CD4-positive, alpha-beta T cell (primary cell): ENCODE measurements around the gene RBM33. TPM values are rescaled to one million over a fixed set of nuclear protein-coding genes. Genes with fewer than 3 reads are reported as not detected.

ENCODE experiments used
- ATAC-seq: fragments of 200-7000 bp; cut with Tn5 transposase; one replicate; pipeline ENCODE4 v1.10.0; 2022; ENCODE audit warnings: mild to moderate bottlenecking; ENCODE audit not compliant: poor library complexity
- CTCF ChIA-PET: fragments of 350-600 bp; sonication (Branson Sonifier 250); formaldehyde crosslinking; loops from one replicate; lab custom pipeline; 2021; ENCODE audit warnings: antibody characterized with exemption, inconsistent platforms; lab: Charles Lee
- POLR2A ChIA-PET: fragments of 350-600 bp; sonication (Branson Sonifier 250); formaldehyde crosslinking; loops from one replicate; lab custom pipeline; 2021; ENCODE audit warnings: antibody characterized with exemption, inconsistent platforms; lab: Charles Lee
- DNase-seq, 14 experiments: peaks; one replicate each; pipeline ENCODE4 v3.0.0-alpha.2; 2013 to 2020; ENCODE audit warnings: mixed read lengths in 2 of 14
- H3K27ac ChIP-seq, 2 donors: one replicate each; pipeline versions ENCODE4 v1.5.1 to v1.7.0; 2013; ENCODE audit warnings: low read length in 2 of 2, low read depth in 1 of 2, mild to moderate bottlenecking in 1 of 2
- H3K27me3 ChIP-seq, 2 experiments: 1 replicate in 1 of 2; 2 replicates in 1 of 2; pipeline versions ENCODE4 v1.6.1 to v1.7.0; 2013; ENCODE audit warnings: low read length in 2 of 2, control low read depth in 1 of 2, mild to moderate bottlenecking in 1 of 2, moderate library complexity in 1 of 2; ENCODE audit not compliant: insufficient read depth in 2 of 2, control insufficient read depth in 1 of 2
- H3K36me3 ChIP-seq: one replicate; pipeline ENCODE4 v1.6.1; 2013; ENCODE audit warnings: low read length, control low read depth; ENCODE audit not compliant: insufficient read depth
- H3K4me1 ChIP-seq: one replicate; pipeline ENCODE4 v1.6.1; 2013; ENCODE audit warnings: low read length, control low read depth; ENCODE audit not compliant: insufficient read depth
- H3K4me3 ChIP-seq: one replicate; pipeline ENCODE4 v1.5.1; 2013; ENCODE audit warnings: mild to moderate bottlenecking, low read length, moderate library complexity
- H3K9me3 ChIP-seq, 2 experiments: 1 replicate in 1 of 2; 2 replicates in 1 of 2; pipeline versions ENCODE4 v1.6.1 to v1.7.0; 2013; ENCODE audit warnings: low read length in 2 of 2, mild to moderate bottlenecking in 2 of 2, control low read depth in 1 of 2, moderate library complexity in 1 of 2; ENCODE audit not compliant: control insufficient read depth in 1 of 2, insufficient read depth in 1 of 2
- H3K27ac Mint-ChIP-seq: one replicate; pipeline ENCODE4 v1.8.0; 2020; ENCODE audit warnings: mixed read lengths
- H3K27me3 Mint-ChIP-seq: one replicate; pipeline ENCODE4 v1.8.0; 2021; ENCODE audit warnings: mixed read lengths
- H3K36me3 Mint-ChIP-seq: one replicate; pipeline ENCODE4 v1.8.0; 2021; ENCODE audit warnings: low read depth, mixed read lengths
- H3K4me1 Mint-ChIP-seq: one replicate; pipeline ENCODE4 v1.8.0; 2021; ENCODE audit warnings: low read depth, mixed read lengths
- H3K4me3 Mint-ChIP-seq: one replicate; pipeline ENCODE4 v1.8.0; 2020; ENCODE audit warnings: mild to moderate bottlenecking, mixed read lengths
- H3K9me3 Mint-ChIP-seq: one replicate; pipeline ENCODE4 v1.8.0; 2020; ENCODE audit warnings: mixed read lengths
- CTCF ChIP-seq: fragments of 200-600 bp; IDR thresholded peaks from one replicate; pipeline ENCODE4 v1.8.0; 2022; ENCODE audit warnings: antibody characterized with exemption, mild to moderate bottlenecking
- intact Hi-C, 2 experiments: fragments of 100-400 bp; cut with DNase I in 1 of 2; cut with micrococcal nuclease in 1 of 2; formaldehyde crosslinking; loops; one replicate each; pipeline versions ENCODE4 v1.15.1 to v1.9.0; 2023 to 2025; cut with DNase I, micrococcal nuclease
- total RNA-seq, 174 experiments: library from RNA in 2 of 174; stranded (reverse) in 2 of 174; gene quantifications; one replicate each; pipeline ENCODE4 v1.2.3 and lab custom pipeline; 2021 to 2026

RBM33 gene
- total RNA-seq, 2 experiments from 2014 or later: 178 to 184 TPM

- Histone ChIP-seq H3K27me3 (no peaks in the 10 kb centered on the region), H3K36me3 (peaks cover 44% of the 10 kb centered on the region), H3K4me3 (no peak overlapping the region), H3K4me1 (peaks cover 7% of the 10 kb centered on the region), H3K27ac (no peak overlapping the region), H3K9me3 (no peaks in the 10 kb centered on the region)
- no peak for ATAC-seq
- peak overlapping the region; percentile 39 for H3K27ac Mint-ChIP-seq
- no peak for TF ChIP-seq CTCF
- H3K4me3 Mint-ChIP-seq: no peak overlapping the region
- POLR2A ChIA-PET: no interaction called here
- intact Hi-C loops: no loop called here
- CTCF ChIA-PET: no interaction called here
- no peaks in the 10 kb centered on the region for H3K27me3 Mint-ChIP-seq
- no peaks in the 10 kb centered on the region for H3K9me3 Mint-ChIP-seq
- H3K36me3 Mint-ChIP-seq: peaks cover 79% of the 10 kb centered on the region
- peaks cover 53% of the 10 kb centered on the region for H3K4me1 Mint-ChIP-seq
- DNase-seq: no peak
These were observed 31.6 kb downstream of the RBM33 start for GRCh38 chr7:155676052-155676451.

- no peak for TF ChIP-seq CTCF
- Histone ChIP-seq H3K4me1 (peaks cover 7% of the 10 kb centered on the region), H3K36me3 (peaks cover 55% of the 10 kb centered on the region), H3K4me3 (no peak overlapping the region), H3K9me3 (no peaks in the 10 kb centered on the region), H3K27ac (no peak overlapping the region), H3K27me3 (no peaks in the 10 kb centered on the region)
- DNase-seq (no peak), ATAC-seq (no peak)
- H3K27me3 Mint-ChIP-seq: no peaks in the 10 kb centered on the region
- intact Hi-C loops: no loop called here
- ChIA-PET POLR2A (no interaction called here), CTCF (no interaction called here)
- H3K9me3 Mint-ChIP-seq: no peaks in the 10 kb centered on the region
- H3K27ac Mint-ChIP-seq: no peak overlapping the region
- H3K4me3 Mint-ChIP-seq: no peak overlapping the region
- peaks cover 58% of the 10 kb centered on the region for H3K4me1 Mint-ChIP-seq
- H3K36me3 Mint-ChIP-seq: peaks cover 82% of the 10 kb centered on the region
These were observed 33.2 kb downstream of the RBM33 start for GRCh38 chr7:155677688-155678087.

GRCh38 chr7:155680124-155680523 lies 35.7 kb downstream of the RBM33 start:
- intact Hi-C loops: no loop called here
- Histone ChIP-seq H3K4me3 (no peak overlapping the region), H3K4me1 (peaks cover 12% of the 10 kb centered on the region), H3K36me3 (peaks cover 58% of the 10 kb centered on the region), H3K27ac (no peak overlapping the region), H3K9me3 (no peaks in the 10 kb centered on the region), H3K27me3 (no peaks in the 10 kb centered on the region)
- TF ChIP-seq CTCF: no peak
- ChIA-PET POLR2A (interaction anchor here (0.6 kb wide), 1 partner anchor 24 kb away, joined by 3 read pairs; no protein-coding TSS in a partner anchor), CTCF (no interaction called here)
- H3K27me3 Mint-ChIP-seq: no peaks in the 10 kb centered on the region
- peak overlapping the region; percentile 4 for H3K27ac Mint-ChIP-seq
- peaks cover 87% of the 10 kb centered on the region for H3K36me3 Mint-ChIP-seq
- ATAC-seq: no peak
- H3K4me3 Mint-ChIP-seq: no peak overlapping the region
- H3K9me3 Mint-ChIP-seq: no peaks in the 10 kb centered on the region
- peaks cover 73% of the 10 kb centered on the region for H3K4me1 Mint-ChIP-seq
- no peak for DNase-seq
